ENCODE measurements around the gene CCNL1.

CCNL1 gene

DNA sequence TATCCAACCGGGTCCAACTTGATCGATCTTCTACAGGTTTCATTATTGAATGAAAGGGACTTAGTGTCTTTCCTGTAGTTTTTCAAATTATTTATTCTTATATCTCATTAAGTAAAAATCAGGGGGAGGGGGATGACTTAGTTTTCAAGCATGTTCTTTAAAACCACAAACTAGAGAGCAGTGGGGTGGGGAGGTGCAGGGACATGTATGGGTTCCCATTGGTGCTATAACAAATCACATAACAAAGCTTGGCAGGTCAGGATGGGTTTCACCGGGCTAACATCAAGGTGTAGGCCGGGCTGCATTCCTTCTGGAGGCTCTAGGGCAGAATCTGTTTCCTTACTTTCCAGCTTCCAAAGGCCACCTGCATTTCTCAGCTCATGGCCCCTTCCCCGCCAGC lies 32.7 kb downstream of the CCNL1 start:
- peaks cover 42 to 48% (median 45%) of the 10 kb centered on the region in 10 experiments for H3K4me1 ChIP-seq
- H3K9ac ChIP-seq: no peak overlapping the region
- H3K36me3 ChIP-seq: no peaks in the 10 kb centered on the region
- H3K27ac ChIP-seq: 0 out of 22 replicates have a peak overlapping the region, but pooled peaks of 1 of the 11 experiments have one; percentile 79
- no peaks in the 10 kb centered on the region for H3K27me3 ChIP-seq
- H3K4me3 ChIP-seq: no peak overlapping the region
- H4K20me1 ChIP-seq: no peaks in the 10 kb centered on the region
- H3K9me3 ChIP-seq (replicated peaks in 1 of 11): no peaks in the 10 kb centered on the region
- no peak for TF ChIP-seq Cebpa-rat (IDR thresholded peaks at IDR 0.05)
- no peak overlapping the region for H3K4me2 ChIP-seq

- Histone ChIP-seq H3K4me1 (peaks cover 34 to 39% (median 37%) of the 10 kb centered on the region in 10 experiments), H3K27ac (no peak overlapping the region), H3K4me2 (no peak overlapping the region), H3K27me3 (no peaks in the 10 kb centered on the region), H3K4me3 (no peak overlapping the region), H3K36me3 (no peaks in the 10 kb centered on the region), H4K20me1 (no peaks in the 10 kb centered on the region), H3K9ac (no peak overlapping the region), H3K9me3 (replicated peaks in 1 of 11) (no peaks in the 10 kb centered on the region)
- no peak for TF ChIP-seq Cebpa-rat (IDR thresholded peaks at IDR 0.05)
Observed at GRCh38 chr3:157126365-157126764, 33.6 kb downstream of the CCNL1 start.

- H4K20me1 ChIP-seq: no peaks in the 10 kb centered on the region
- TF ChIP-seq Cebpa-rat (IDR thresholded peaks at IDR 0.05): no peak
- no peaks in the 10 kb centered on the region for H3K36me3 ChIP-seq
- no peak overlapping the region for H3K9ac ChIP-seq
- no peak overlapping the region for H3K4me2 ChIP-seq
- peaks cover 21 to 27% (median 24%) of the 10 kb centered on the region in 10 experiments for H3K4me1 ChIP-seq
- H3K27me3 ChIP-seq: no peaks in the 10 kb centered on the region
- H3K27ac ChIP-seq: no peak overlapping the region
- H3K4me3 ChIP-seq: no peak overlapping the region
- H3K9me3 ChIP-seq (replicated peaks in 1 of 11): peaks cover 0 to 6% (median 4%) of the 10 kb centered on the region in 11 experiments; a peak in 7 of 22 replicates
Observed at GRCh38 chr3:157125101-157125500, 34.8 kb downstream of the CCNL1 start.

DNA sequence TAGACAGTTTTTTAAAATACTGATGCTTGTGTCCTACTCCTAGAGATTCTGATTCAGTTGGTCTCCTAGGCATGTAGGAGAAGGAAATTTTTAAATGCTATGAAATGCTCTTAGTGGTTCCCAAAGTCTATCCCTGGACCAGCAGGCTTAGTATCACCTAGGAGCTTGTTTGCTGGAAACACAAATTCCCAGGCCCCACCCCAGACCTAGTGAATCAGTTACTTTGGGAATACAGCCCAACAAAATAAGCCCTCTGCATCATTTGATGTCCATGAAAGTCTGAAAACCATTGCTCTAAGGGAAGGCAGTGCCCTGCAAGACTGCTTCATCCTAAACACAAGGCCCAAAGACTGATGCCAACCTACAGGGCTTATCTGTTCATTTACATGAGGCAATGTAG lies 36.3 kb downstream of the CCNL1 start:
- no peak for TF ChIP-seq Cebpa-rat (IDR thresholded peaks at IDR 0.05)
- no peaks in the 10 kb centered on the region for H4K20me1 ChIP-seq
- H3K9ac ChIP-seq: no peak overlapping the region
- H3K4me1 ChIP-seq: peaks cover 6 to 12% (median 9%) of the 10 kb centered on the region in 10 experiments
- peaks cover 0 to 8% (median 7%) of the 10 kb centered on the region in 11 experiments; a peak in 7 of 22 replicates for H3K9me3 ChIP-seq (replicated peaks in 1 of 11)
- H3K27me3 ChIP-seq: no peaks in the 10 kb centered on the region
- no peak overlapping the region for H3K27ac ChIP-seq
- H3K4me2 ChIP-seq: no peak overlapping the region
- H3K36me3 ChIP-seq: no peaks in the 10 kb centered on the region
- H3K4me3 ChIP-seq: no peak overlapping the region

- Histone ChIP-seq H3K4me2 (no peak overlapping the region), H3K36me3 (no peaks in the 10 kb centered on the region), H3K4me3 (no peak overlapping the region), H4K20me1 (no peaks in the 10 kb centered on the region), H3K27ac (no peak overlapping the region), H3K9ac (no peak overlapping the region), H3K4me1 (peaks cover 0 to 5% (median 2%) of the 10 kb centered on the region in 10 experiments; a peak in 15 of 20 replicates), H3K9me3 (replicated peaks in 1 of 11) (peaks cover 0 to 8% (median 7%) of the 10 kb centered on the region in 11 experiments; a peak in 7 of 22 replicates), H3K27me3 (no peaks in the 10 kb centered on the region)
- no peak for TF ChIP-seq Cebpa-rat (IDR thresholded peaks at IDR 0.05)
Observed at GRCh38 chr3:157122832-157123427, 37.0 kb downstream of the CCNL1 start.

DNA sequence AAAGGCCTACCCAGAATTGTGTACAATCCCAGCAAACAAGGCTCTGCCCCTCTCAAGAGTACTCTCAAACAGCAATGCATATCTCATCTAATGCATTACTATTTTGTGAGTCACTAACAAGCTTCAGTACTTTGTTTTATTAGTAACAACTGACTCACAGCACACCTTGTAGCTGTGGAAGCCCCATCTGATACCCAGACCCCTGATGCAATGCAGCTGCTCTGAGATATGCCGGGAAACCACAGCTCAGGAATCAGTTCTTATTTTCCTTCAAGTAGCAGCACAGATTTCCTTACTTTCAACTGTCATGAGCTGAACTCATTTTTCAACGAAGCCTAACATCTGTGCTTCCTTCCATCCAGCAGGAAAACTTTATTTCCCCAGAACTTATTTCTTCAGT lies 37.8 kb downstream of the CCNL1 start:
- Histone ChIP-seq H3K9me3 (replicated peaks in 1 of 11) (peaks cover 0 to 8% (median 7%) of the 10 kb centered on the region in 11 experiments; a peak in 7 of 22 replicates), H3K4me2 (0 out of 22 replicates have a peak overlapping the region, but pooled peaks of 1 of the 11 experiments have one; percentile 12), H3K27ac (no peak overlapping the region), H3K36me3 (no peaks in the 10 kb centered on the region), H3K4me1 (no peaks in the 10 kb centered on the region), H3K4me3 (no peak overlapping the region), H4K20me1 (no peaks in the 10 kb centered on the region), H3K9ac (no peak overlapping the region), H3K27me3 (no peaks in the 10 kb centered on the region)
- no peak for TF ChIP-seq Cebpa-rat (IDR thresholded peaks at IDR 0.05)

GRCh38 chr3:157121522-157121921 lies 38.4 kb downstream of the CCNL1 start:
- Histone ChIP-seq H3K27me3 (no peaks in the 10 kb centered on the region), H3K9me3 (replicated peaks in 1 of 11) (peaks cover 0 to 8% (median 7%) of the 10 kb centered on the region in 11 experiments; a peak in 7 of 22 replicates), H3K9ac (no peak overlapping the region), H3K36me3 (no peaks in the 10 kb centered on the region), H4K20me1 (no peaks in the 10 kb centered on the region), H3K4me3 (no peak overlapping the region), H3K27ac (no peak overlapping the region), H3K4me1 (no peaks in the 10 kb centered on the region), H3K4me2 (no peak overlapping the region)
- no peak for TF ChIP-seq Cebpa-rat (IDR thresholded peaks at IDR 0.05)

DNA sequence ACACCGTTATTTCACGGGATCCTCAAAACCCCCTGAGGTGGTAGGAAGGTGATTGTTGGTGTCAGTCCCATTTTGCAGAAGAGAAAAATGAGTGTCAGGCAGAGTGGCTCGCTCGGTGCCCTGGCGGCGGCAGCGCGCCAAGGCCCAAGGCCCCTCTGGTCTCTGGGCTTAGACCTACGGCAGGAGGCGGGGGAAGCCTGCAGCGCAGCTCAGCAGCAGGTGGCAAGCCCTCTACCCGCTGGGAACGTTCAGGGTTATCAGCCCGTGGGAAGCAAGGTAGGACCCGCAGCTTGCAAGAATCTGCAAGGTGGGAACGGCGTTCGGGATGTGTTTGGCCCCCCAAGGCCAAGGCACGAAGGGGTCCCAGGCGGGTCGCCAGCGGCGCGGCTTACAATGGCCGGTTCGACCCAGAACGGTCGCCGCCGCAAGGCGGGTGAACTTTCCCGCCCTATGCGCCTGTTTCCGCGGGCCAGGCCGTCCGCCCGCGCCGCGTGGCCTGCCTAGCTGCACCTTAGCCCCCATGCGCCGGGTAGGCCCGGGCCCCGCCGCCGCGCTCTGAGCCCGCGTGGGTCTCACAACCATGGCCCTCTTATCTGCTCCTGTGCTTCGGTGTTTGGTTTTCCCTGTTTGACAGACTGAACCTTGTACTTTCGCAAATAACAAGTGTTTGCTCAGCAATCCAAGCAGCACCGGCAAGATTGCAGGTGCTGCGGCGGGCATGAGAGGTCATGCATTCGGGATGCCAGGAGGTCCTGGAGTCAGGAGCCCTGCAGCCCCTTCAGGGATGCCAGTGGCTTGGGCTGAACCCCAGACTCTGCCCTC lies 39.7 kb downstream of the CCNL1 start:
- no peaks in the 10 kb centered on the region for H3K4me1 ChIP-seq
- H3K27me3 ChIP-seq: no peaks in the 10 kb centered on the region
- no peaks in the 10 kb centered on the region for H3K36me3 ChIP-seq
- no peak for TF ChIP-seq Cebpa-rat (IDR thresholded peaks at IDR 0.05)
- H3K27ac ChIP-seq: no peak overlapping the region
- H3K9me3 ChIP-seq (replicated peaks in 1 of 11): peaks cover 0 to 8% (median 7%) of the 10 kb centered on the region in 11 experiments; a peak in 7 of 22 replicates
- no peak overlapping the region for H3K4me2 ChIP-seq
- H3K9ac ChIP-seq: no peak overlapping the region
- H4K20me1 ChIP-seq: no peaks in the 10 kb centered on the region
- no peak overlapping the region for H3K4me3 ChIP-seq

DNA sequence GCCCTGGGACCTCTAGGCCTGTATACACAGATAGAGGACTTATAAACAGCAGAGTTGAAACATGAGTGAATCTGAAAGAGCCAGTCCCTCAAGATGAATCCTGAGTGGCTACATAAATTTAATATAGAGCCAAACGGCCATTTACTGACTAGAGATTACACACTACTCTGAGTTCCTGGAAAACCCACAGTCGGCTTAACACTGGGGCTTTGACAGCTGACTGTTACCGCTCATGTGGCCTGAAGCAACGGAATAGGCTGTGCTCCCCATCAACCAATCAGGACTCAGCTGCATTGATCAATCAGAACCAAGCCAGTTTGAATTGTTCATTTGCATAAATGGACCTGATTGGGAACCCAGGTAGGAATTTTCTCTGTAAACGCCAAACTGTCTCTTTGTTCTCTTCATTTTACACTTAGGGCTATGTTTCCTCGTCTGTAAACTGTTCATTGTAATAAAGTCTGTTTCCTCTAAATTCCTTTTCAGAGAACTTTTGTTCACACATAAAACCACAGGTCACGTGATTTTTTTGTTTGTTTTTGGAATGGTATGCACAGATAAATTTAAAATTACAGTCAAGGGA lies 40.5 kb downstream of the CCNL1 start:
- Histone ChIP-seq H3K4me3 (no peak overlapping the region), H3K9ac (no peak overlapping the region), H4K20me1 (no peaks in the 10 kb centered on the region), H3K9me3 (replicated peaks in 1 of 11) (peaks cover 0 to 8% (median 7%) of the 10 kb centered on the region in 11 experiments; a peak in 7 of 22 replicates), H3K27me3 (no peaks in the 10 kb centered on the region), H3K4me2 (no peak overlapping the region), H3K4me1 (no peaks in the 10 kb centered on the region), H3K27ac (no peak overlapping the region), H3K36me3 (no peaks in the 10 kb centered on the region)
- TF ChIP-seq Cebpa-rat (IDR thresholded peaks at IDR 0.05): no peak
